Type B pancreatic cell (in vitro differentiated cells): Measurements from ENCODE around the gene CYP2S1. TPM values are rescaled to one million over a fixed set of nuclear protein-coding genes. Genes with fewer than 3 reads are reported as not detected.

Experiments used
- DNase-seq: peaks from one replicate; pipeline ENCODE4 v3.0.0; 2021; ENCODE audit warnings: mixed read lengths; ENCODE audit not compliant: unreplicated experiment; ENCODE audit errors: extremely low spot score
- H3K27ac Mint-ChIP-seq: 2 replicates; pipeline ENCODE4 v1.8.0; 2021; ENCODE audit warnings: mild to moderate bottlenecking, mixed read lengths
- H3K27me3 Mint-ChIP-seq: 2 replicates; pipeline ENCODE4 v1.8.0; 2021; ENCODE audit warnings: mixed read lengths
- H3K36me3 Mint-ChIP-seq: 2 replicates; pipeline ENCODE4 v1.8.0; 2021; ENCODE audit warnings: mixed read lengths
- H3K4me1 Mint-ChIP-seq: one replicate; pipeline ENCODE4 v1.8.0; 2021; ENCODE audit warnings: mixed read lengths; ENCODE audit not compliant: unreplicated experiment
- H3K4me3 Mint-ChIP-seq: 2 replicates; pipeline ENCODE4 v1.8.0; 2021; ENCODE audit warnings: mild to moderate bottlenecking, mixed read lengths
- H3K9me3 Mint-ChIP-seq: 2 replicates; pipeline ENCODE4 v1.8.0; 2021; ENCODE audit warnings: mixed read lengths
- CTCF ChIP-seq: fragments of 200-600 bp; sonication (generic); conservative IDR thresholded peaks from 2 replicates; pipeline ENCODE4 v1.5.0; 2021; ENCODE audit warnings: antibody characterized with exemption, mild to moderate bottlenecking
- total RNA-seq: library from RNA; stranded (reverse); gene quantifications from 2 replicates; pipeline ENCODE4 v1.2.1, GENCODE V29; 2021; ENCODE audit warnings: low replicate concordance

The CYP2S1 gene
- total RNA-seq, 1 donor from 2014 or later = 33.1 TPM

GRCh38 chr19:41217741-41218140 is 24.7 kb downstream of the CYP2S1 start:
- DNase-seq = no peak
- Mint-ChIP-seq H3K9me3 (no peaks in the 10 kb centered on the region), H3K36me3 (peaks cover 9% of the 10 kb centered on the region), H3K27ac (peak overlapping the region; percentile 52), H3K27me3 (peaks cover 7% of the 10 kb centered on the region), H3K4me3 (peak overlapping the region; percentile 31), H3K4me1 (peaks cover 14% of the 10 kb centered on the region)
- no peak for TF ChIP-seq CTCF

DNA sequence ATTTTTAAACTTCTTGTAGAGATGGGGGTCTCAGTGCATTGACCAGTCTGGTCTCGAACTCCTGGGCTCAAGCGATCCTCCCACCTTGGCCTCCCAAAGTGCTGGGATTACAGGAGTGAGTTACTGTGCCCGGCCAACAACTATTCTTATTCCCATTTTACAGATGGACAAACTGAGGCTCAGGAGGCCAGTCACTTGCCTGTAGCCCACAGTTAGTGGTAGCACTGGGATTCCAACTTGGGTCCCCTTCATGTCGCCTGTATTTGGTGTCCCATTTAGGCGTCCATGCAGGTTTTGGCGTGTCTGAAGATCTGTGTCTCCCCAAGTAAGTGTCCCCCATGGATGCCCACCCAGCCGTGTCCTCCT is 25.2 kb downstream of the CYP2S1 start:
- H3K9me3 Mint-ChIP-seq = no peaks in the 10 kb centered on the region
- peak overlapping the region; percentile 87 for H3K27ac Mint-ChIP-seq
- no peak for TF ChIP-seq CTCF
- peak overlapping the region; percentile 86 for H3K4me3 Mint-ChIP-seq
- H3K27me3 Mint-ChIP-seq = peaks cover 7% of the 10 kb centered on the region
- H3K36me3 Mint-ChIP-seq = peaks cover 9% of the 10 kb centered on the region
- DNase-seq = no peak
- peaks cover 14% of the 10 kb centered on the region for H3K4me1 Mint-ChIP-seq

DNA sequence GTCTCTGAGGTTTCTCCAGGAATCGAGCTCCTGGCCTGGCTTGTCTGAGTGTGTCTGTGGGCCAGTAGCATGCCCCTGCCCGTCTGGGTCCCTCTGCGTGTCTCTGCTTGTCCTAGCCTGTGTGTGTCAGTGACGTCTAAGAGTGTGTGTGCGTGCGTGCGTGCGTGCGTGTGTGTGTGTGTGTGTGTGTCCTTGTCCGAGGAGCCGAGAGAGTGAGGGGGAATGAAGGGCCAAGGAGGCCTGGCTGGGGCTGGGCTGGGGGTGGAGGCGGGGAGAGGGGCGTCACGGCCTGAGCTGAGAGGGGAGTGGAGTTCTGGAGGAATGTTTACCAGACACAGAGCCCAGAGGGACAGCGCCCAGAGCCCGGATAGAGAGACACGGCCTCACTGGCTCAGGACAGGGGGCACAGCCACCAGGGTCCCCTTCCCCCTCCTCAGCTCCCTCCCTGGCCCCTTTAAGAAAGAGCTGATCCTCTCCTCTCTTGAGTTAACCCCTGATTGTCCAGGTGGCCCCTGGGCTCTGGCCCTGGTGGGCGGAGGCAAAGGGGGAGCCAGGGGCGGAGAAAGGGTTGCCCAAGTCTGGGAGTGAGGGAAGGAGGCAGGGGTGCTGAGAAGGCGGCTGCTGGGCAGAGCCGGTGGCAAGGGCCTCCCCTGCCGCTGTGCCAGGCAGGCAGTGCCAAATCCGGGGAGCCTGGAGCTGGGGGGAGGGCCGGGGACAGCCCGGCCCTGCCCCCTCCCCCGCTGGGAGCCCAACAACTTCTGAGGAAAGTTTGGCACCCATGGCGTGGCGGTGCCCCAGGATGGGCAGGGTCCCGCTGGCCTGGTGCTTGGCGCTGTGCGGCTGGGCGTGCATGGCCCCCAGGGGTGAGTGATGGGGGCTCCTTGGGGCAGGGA is 25.8 kb downstream of the CYP2S1 start, which contains the start of gene AXL:
AXL (plus strand) TSS at position 609 of the 893 bp plus-strand sequence; CDS start at position 779, 170 bp downstream.
- peaks cover 7% of the 10 kb centered on the region for H3K27me3 Mint-ChIP-seq
- H3K4me3 Mint-ChIP-seq = peak within 1 kb of the TSS; percentile 86
- no peaks in the 10 kb centered on the region for H3K9me3 Mint-ChIP-seq
- DNase-seq = peak; percentile 80
- H3K4me1 Mint-ChIP-seq = peaks cover 18% of the 10 kb centered on the region
- H3K27ac Mint-ChIP-seq = peak within 1 kb of the TSS; percentile 87
- TF ChIP-seq CTCF = no peak
- peaks cover 9% of the 10 kb centered on the region for H3K36me3 Mint-ChIP-seq

DNA sequence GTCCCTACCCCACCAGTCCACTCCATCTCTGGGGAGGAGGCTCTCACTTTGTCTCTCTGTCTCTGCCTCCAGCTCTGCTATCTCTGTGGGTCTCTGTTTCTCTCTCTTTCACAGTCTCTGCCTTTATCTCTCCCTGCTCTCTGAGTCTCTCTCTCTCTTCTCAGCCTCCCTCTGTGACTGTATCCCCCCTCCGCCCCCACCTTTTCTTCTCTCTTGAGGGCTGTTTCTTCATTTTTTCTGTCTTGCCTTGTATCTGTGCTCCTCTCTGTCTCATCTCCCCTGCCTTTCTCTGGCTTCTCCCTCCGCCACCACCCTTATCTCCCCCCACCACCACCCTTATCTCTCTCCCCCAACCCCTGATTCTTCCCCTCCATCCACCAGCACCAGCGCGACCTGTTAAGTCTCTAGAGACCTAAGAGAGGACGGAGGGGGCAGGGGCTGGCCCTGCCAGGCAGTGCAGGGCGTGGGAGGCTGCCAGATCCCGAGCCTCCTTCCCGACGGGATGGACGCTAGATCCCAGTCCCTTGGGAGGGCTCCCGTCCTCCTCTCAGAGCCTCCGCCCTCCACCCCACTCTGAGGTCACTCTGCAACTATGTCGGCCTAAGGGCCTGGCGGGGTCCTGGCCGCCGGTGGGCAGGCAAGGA is 27.0 kb downstream of the CYP2S1 start:
- Mint-ChIP-seq H3K36me3 (peaks cover 9% of the 10 kb centered on the region), H3K27me3 (peaks cover 7% of the 10 kb centered on the region), H3K9me3 (no peaks in the 10 kb centered on the region), H3K4me1 (peaks cover 21% of the 10 kb centered on the region), H3K27ac (peak overlapping the region; percentile 67), H3K4me3 (peak overlapping the region; percentile 86)
- no peak for DNase-seq
- TF ChIP-seq CTCF = no peak

GRCh38 chr19:41220811-41221210 is 27.8 kb downstream of the CYP2S1 start:
- Mint-ChIP-seq H3K4me3 (peak overlapping the region; percentile 66), H3K9me3 (no peaks in the 10 kb centered on the region), H3K27ac (peak overlapping the region; percentile 57), H3K4me1 (peaks cover 26% of the 10 kb centered on the region), H3K36me3 (peaks cover 9% of the 10 kb centered on the region), H3K27me3 (peaks cover 7% of the 10 kb centered on the region)
- DNase-seq = no peak
- no peak for TF ChIP-seq CTCF
